NCI-H460 (cell line): ENCODE data around the gene OR51S1. TPM values are rescaled to one million over a fixed set of nuclear protein-coding genes. Genes with fewer than 3 reads are reported as not detected.
"Not testable (repeated sequence)": the region's sequence is repeated elsewhere in the genome, so short reads cannot be mapped to it uniquely, and the experiment has no call there.

Experiments used
- DNase-seq: peaks from one replicate; pipeline ENCODE4 v3.0.0-alpha.2; 2016; ENCODE audit warnings: low read depth; ENCODE audit errors: extremely low read depth
- total RNA-seq: library from RNA; depleted of rRNA; stranded (reverse); fragments of >200 nt; shearing (Covaris generic); gene quantifications from 2 replicates; pipeline ENCODE4 v1.2.3, GENCODE V29; 2014; rRNA removed

OR51S1 gene
- total RNA-seq, 1 experiment from 2014 or later: not detected

DNA sequence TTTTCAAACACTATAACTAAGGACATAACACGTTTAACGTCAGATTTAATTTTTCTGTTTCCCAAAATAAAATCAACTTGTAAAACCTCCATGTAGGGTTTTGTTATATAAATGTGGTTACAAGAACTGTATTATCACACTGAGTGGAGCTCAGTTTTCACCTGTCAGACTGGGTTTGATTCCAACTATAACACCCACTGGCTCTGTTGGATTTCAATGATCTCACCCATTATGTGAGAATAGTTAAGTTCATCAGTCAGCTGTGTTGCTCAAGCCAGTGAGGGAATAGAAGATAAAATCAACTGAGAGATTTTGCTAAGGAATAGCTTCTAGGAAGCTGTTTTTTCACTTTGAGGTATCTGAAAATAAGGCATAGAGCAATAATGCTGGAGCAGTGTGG is 39.8 kb downstream of the OR51S1 start:
- no peak for DNase-seq

DNA sequence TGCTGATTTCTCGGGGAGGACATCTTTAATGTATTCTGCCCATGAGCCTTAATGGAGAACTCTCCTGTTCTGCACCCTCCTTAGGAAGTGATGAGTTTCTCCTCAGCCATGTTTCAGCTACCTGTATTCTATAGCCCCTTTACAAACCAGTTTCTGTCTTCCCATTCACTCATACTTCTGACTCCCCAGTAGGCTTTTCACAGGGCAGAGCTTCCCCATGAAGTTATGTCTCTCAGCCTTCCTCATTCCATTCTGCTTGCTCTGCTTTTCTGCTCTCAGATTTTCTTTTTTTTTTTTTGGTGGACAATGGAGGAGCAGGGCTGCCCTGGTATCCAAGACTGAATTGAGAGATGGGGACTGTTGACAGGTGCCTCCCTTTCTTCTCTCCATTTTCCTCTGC is 40.5 kb downstream of the OR51S1 start:
- DNase-seq: no peak

DNA sequence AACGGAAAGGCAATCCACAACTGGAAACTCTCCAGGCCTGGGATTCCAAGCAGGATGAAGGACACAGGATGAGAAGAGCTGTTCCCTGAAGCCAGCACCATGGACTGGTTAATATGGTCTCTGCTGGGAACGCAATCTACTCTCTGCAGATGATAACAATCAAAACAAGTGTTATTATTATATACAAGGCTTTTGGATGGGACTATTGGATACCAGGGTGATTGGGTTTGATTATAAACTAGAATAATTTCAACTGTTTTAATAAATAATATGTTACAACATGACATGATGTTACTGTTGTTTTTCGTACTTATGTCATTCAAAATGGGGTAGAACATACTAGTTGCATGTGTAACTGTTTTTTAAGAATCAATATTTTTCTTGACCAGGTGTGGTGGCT is 44.7 kb downstream of the OR51S1 start, which contains the start of gene OR52R1:
Gene OR52R1 (minus strand): TSS at position 101 of the 400 bp plus-strand sequence. CDS start 0 bp downstream, at position 101.
- no peak for DNase-seq

DNA sequence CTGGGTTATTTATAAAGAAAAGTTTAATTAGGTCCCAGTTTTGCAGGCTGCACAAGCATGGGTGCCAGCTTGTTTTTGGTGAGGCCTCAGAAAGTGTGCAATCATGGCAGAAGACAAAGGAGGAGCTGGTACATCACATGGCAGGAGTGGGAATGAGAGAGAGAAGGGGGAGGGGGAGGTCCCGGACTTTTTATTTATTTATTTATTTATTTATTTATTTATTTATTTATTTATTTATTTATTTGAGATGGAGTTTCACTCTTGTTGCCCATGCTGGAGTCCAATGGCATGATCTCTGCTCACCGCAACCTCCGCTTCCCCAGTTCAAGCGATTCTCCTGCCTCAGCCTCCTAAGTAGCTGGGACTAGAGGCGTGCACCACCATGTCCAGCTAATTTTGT is 47.7 kb downstream of the OR51S1 start:
- not testable (repeated sequence) for DNase-seq

DNA sequence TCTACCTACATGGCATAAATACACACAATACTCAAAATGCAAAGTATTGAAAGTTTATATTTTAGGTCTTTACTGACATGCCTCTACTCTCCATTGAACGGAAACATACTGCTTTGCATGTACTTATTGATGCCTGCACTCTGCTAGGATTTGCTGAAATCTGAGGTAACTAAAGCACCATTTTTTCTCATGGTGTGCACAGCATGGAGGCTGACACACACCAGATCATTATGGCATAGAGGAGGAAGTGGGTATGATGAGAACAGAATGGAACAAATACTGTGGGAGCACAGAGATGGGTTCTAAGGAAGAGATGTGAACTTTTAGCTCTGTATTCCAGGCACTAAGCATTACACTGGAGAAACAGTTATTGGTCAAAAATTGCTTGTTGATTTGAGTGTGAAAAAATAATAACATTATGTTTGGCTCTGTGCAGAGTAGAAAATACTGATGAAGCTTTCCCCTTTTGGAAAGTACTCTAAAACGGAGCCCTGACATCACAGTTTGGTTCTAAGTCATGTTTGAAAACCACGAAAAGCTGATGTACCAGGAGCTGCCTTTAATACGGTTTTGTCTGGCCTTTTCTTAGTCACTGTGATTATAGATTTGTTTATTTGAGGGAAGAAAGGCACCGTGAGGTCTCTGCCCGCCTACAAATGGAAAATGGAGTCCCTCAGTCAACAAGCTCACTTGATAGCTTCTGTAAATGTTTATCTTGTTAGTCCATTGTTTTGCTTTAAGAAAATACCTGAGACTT is 50.4 kb downstream of the OR51S1 start:
- no peak for DNase-seq

Other genes with a start within 250 kb of the OR51S1 start
- 4.3 and 6.1 TPM in 2 replicates for gene TRIM68, start 241.0 kb downstream of the OR51S1 start, total RNA-seq
- gene OR51D1, start 211.7 kb downstream of the OR51S1 start, total RNA-seq: not detected in 2 replicates
- not detected in 2 replicates for gene OR51E1, start 205.2 kb downstream of the OR51S1 start, total RNA-seq
- not detected in 2 replicates for gene OR51E2, start 151.4 kb downstream of the OR51S1 start, total RNA-seq
- gene MMP26, start 144.4 kb downstream of the OR51S1 start, total RNA-seq: not detected in 2 replicates
- gene OR51F1, start 79.3 kb downstream of the OR51S1 start, total RNA-seq: not detected in 2 replicates
- gene OR52R1, start 44.8 kb downstream of the OR51S1 start, total RNA-seq: not detected in 2 replicates
- not detected in 2 replicates for gene OR51F2, start 27.9 kb downstream of the OR51S1 start, total RNA-seq
- gene OR51T1, start 32.7 kb upstream of the OR51S1 start, total RNA-seq: not detected in 2 replicates
- not detected in 2 replicates for gene OR51A7, start 54.6 kb upstream of the OR51S1 start, total RNA-seq
- not detected in 2 replicates for gene OR51G2, start 70.1 kb upstream of the OR51S1 start, total RNA-seq
- not detected in 2 replicates for gene OR51G1, start 75.1 kb upstream of the OR51S1 start, total RNA-seq
- gene OR51A4, start 98.4 kb upstream of the OR51S1 start, total RNA-seq: not detected in 2 replicates
- gene OR51A2, start 106.5 kb upstream of the OR51S1 start, total RNA-seq: not detected in 2 replicates
- not detected in 2 replicates for gene OR51L1, start 145.6 kb upstream of the OR51S1 start, total RNA-seq
- gene OR52J3, start 197.3 kb upstream of the OR51S1 start, total RNA-seq: not detected in 2 replicates
- gene OR52E2, start 210.4 kb upstream of the OR51S1 start, total RNA-seq: not detected in 2 replicates
- gene OR52E1, start 220.4 kb upstream of the OR51S1 start, total RNA-seq: not detected in 2 replicates